K562 (cell line): Measurements from ENCODE around the gene SLC2A9. TPM values are rescaled to one million over a fixed set of nuclear protein-coding genes. Genes with fewer than 3 reads are reported as not detected.

Experiments
- ATAC-seq: fragments of 200-7000 bp; cut with Tn5 transposase; 3 replicates; pipeline ENCODE4 v1.9.1; 2020; ENCODE audit warnings: moderate library complexity
- BruUV-seq: library from RNA; stranded (reverse); fragments of 400-500 nt; replicated peaks from 2 replicates; lab custom pipeline; 2021; lab: Mats Ljungman, UMichigan
- CTCF ChIA-PET: fragments of 300-600 bp; formaldehyde crosslinking; extraction: SDS; loops from one replicate; lab custom pipeline; 2021; ENCODE audit warnings: low intra/inter-chr PET ratio; lab: Yijun Ruan, JAX
- POLR2A ChIA-PET: fragments of 300-600, 350-650 bp; sonication (Branson Sonifier 250); formaldehyde crosslinking; extraction: SDS; loops from one replicate; lab custom pipeline; 2021; ENCODE audit warnings: antibody characterized with exemption, inconsistent platforms; lab: Yijun Ruan, JAX
- DNase-seq, 4 experiments: peaks; one replicate each; pipeline versions ENCODE4 v3.0.0 to v3.0.0-alpha.2; 2011 to 2018; ENCODE audit warnings: low spot score in 3 of 4, mixed read lengths in 3 of 4; ENCODE audit errors: extremely low read depth in 1 of 4
- FAIRE-seq: peaks from 2 replicates; lab custom pipeline; 2011; peaks lifted over from hg19 to GRCh38; lab: Jason Lieb, UNC
- H2AFZ ChIP-seq: 2 replicates; pipeline ENCODE4 v1.6.0; 2011; ENCODE audit warnings: low read depth, low read length, control low read depth, inconsistent platforms
- H3K27ac ChIP-seq: fragments of 200-600 bp; 3 replicates; pipeline ENCODE4 v1.8.0; 2011; ENCODE audit warnings: low read depth, mild to moderate bottlenecking, control low read depth, inconsistent platforms, low read length, moderate library complexity, mixed read lengths; ENCODE audit errors: extremely low read depth
- H3K27me3 ChIP-seq, 2 experiments: fragments of 300-600 bp in 1 of 2; 2 replicates in 1 of 2; 3 replicates in 1 of 2; pipeline versions ENCODE4 v1.6.0 to v1.8.0; 2011; ENCODE audit warnings: inconsistent platforms in 2 of 2, low read length in 2 of 2, mild to moderate bottlenecking in 1 of 2, mixed read lengths in 1 of 2, moderate library complexity in 1 of 2; ENCODE audit not compliant: control insufficient read depth in 2 of 2, insufficient read depth in 2 of 2
- H3K36me3 ChIP-seq: fragments of 300-600 bp; 3 replicates; pipeline ENCODE4 v1.8.0; 2011; ENCODE audit warnings: mild to moderate bottlenecking, low read length, inconsistent platforms; ENCODE audit not compliant: control insufficient read depth, insufficient read depth
- H3K4me1 ChIP-seq, 2 experiments: fragments of 200-600 bp in 1 of 2; replicated peaks in 1 of 2; 2 replicates in 1 of 2; 3 replicates in 1 of 2; pipeline versions ENCODE4 v1.5.1 to v1.8.0; 2011; ENCODE audit warnings: inconsistent platforms in 2 of 2, low read length in 2 of 2, mild to moderate bottlenecking in 1 of 2, mixed read lengths in 1 of 2, moderate library complexity in 1 of 2; ENCODE audit not compliant: control insufficient read depth in 2 of 2, insufficient read depth in 2 of 2
- H3K4me2 ChIP-seq: 2 replicates; pipeline ENCODE4 v1.6.1; 2011; ENCODE audit warnings: low read length, control low read depth, inconsistent platforms, mixed read lengths; ENCODE audit not compliant: insufficient read depth
- H3K4me3 ChIP-seq: fragments of 200-600 bp; sonication (generic), shearing (Covaris generic); 2 replicates; pipeline ENCODE4 v1.5.1; 2016; ENCODE audit warnings: control low read depth, inconsistent platforms
- H3K79me2 ChIP-seq: fragments of 200-600 bp; 3 replicates; pipeline ENCODE4 v1.8.0; 2011; ENCODE audit warnings: low read length, inconsistent platforms; ENCODE audit not compliant: control insufficient read depth, insufficient read depth
- H3K9ac ChIP-seq, 2 experiments: 2 replicates each; pipeline versions ENCODE4 v1.6.0 to v1.6.1; 2011; ENCODE audit warnings: low read depth in 2 of 2, low read length in 2 of 2, control low read depth in 1 of 2, inconsistent platforms in 1 of 2, mild to moderate bottlenecking in 1 of 2, mixed read lengths in 1 of 2; ENCODE audit not compliant: insufficient read depth in 1 of 2
- H3K9me1 ChIP-seq: one replicate; pipeline ENCODE4 v1.6.0; 2011; ENCODE audit warnings: inconsistent platforms, mild to moderate bottlenecking, low read length, moderate library complexity; ENCODE audit not compliant: control insufficient read depth, insufficient read depth
- H3K9me3 ChIP-seq: replicated peaks from 2 replicates; pipeline ENCODE4 v1.5.1; 2011; ENCODE audit warnings: low read depth, low read length, inconsistent platforms; ENCODE audit not compliant: control insufficient read depth, insufficient read depth
- H4K20me1 ChIP-seq: replicated peaks from 2 replicates; pipeline ENCODE4 v1.6.1; 2011; ENCODE audit warnings: low read length, inconsistent platforms, mixed read lengths; ENCODE audit not compliant: control insufficient read depth, insufficient read depth
- C11orf30 ChIP-seq: fragments of 450-650 bp; IDR thresholded peaks from 2 replicates; pipeline ENCODE4 v1.6.1; 2016; ENCODE audit warnings: low read depth, mild to moderate bottlenecking
- CBFA2T3 ChIP-seq: fragments of 450-650 bp; IDR thresholded peaks from 2 replicates; pipeline ENCODE4 v1.6.1; 2017
- ID3 ChIP-seq, 2 experiments: fragments of 250-450 bp in 1 of 2; fragments of 450-650 bp in 1 of 2; sonication (Bioruptor Pico) in 1 of 2; IDR thresholded peaks; 2 replicates each; pipeline versions ENCODE4 v1.6.1 to v1.8.0; 2016 to 2021; ENCODE audit warnings: mild to moderate bottlenecking in 2 of 2, moderate library complexity in 2 of 2, missing compliant biosample characterization in 1 of 2, missing genetic modification characterization in 1 of 2
- KLF6 ChIP-seq: fragments of 250-450 bp; sonication (Bioruptor Pico); IDR thresholded peaks from 2 replicates; pipeline ENCODE4 v1.4.0; 2020; ENCODE audit warnings: mild to moderate bottlenecking, moderate library complexity, borderline replicate concordance
- MAFG ChIP-seq: fragments of 450-650 bp; conservative IDR thresholded peaks from 2 replicates; pipeline ENCODE4 v1.6.1; 2016; ENCODE audit warnings: missing genetic modification characterization, missing compliant biosample characterization
- NFE2 ChIP-seq: IDR thresholded peaks from 2 replicates; pipeline ENCODE4 v1.6.1; 2014; ENCODE audit warnings: antibody characterized with exemption, low read depth
- POLR2AphosphoS2 ChIP-seq: IDR thresholded peaks from 2 replicates; pipeline ENCODE4 v1.6.1; 2012; ENCODE audit warnings: low read length, improper control_type of control experiment
- RB1 ChIP-seq: fragments of 450-650 bp; IDR thresholded peaks from 2 replicates; pipeline ENCODE4 v1.6.1; 2017; ENCODE audit warnings: low read depth, mild to moderate bottlenecking
- SMARCA4 ChIP-seq: fragments of 450-650 bp; IDR thresholded peaks from 2 replicates; pipeline ENCODE4 v1.6.1; 2016
- THAP7 ChIP-seq: fragments of 250-450 bp; sonication (Bioruptor Pico); IDR thresholded peaks from 2 replicates; pipeline ENCODE4 v1.5.0; 2021
- U2AF2 ChIP-seq: fragments of 200-400 bp; formaldehyde crosslinking; optimal IDR thresholded peaks from 2 replicates; pipeline ENCODE3; 2017; ENCODE audit warnings: low read depth, mild to moderate bottlenecking, low read length
- ZNF316 ChIP-seq: fragments of 450-650 bp; IDR thresholded peaks from 2 replicates; pipeline ENCODE4 v1.6.1; 2016
- ZNF75A ChIP-seq: fragments of 450-650 bp; formaldehyde crosslinking; IDR thresholded peaks from 2 replicates; pipeline ENCODE4 v1.4.0; 2020; ENCODE audit warnings: mild to moderate bottlenecking
- WGBS: fragments of 100-300 bp; shearing (Covaris generic); methylation state at CpG from one replicate; pipeline ENCODE4 v1.1.6; 2016; ENCODE audit warnings: low coverage, mixed read lengths; ENCODE audit not compliant: insufficient coverage; ENCODE audit errors: missing lambda C conversion rate; 5-methylcytosine and 5-hydroxymethylcytosine counted together
- in situ Hi-C: fragments of 300-500 bp; cut with MboI; formaldehyde crosslinking; loops from 4 replicates; pipeline ENCODE4 v1.15.0; 2018; ENCODE audit warnings: inconsistent platforms, mixed read lengths
- intact Hi-C: fragments of 100-400 bp; cut with micrococcal nuclease; formaldehyde crosslinking; loops from 2 replicates; pipeline ENCODE4 v1.14.2; 2022
- polyA plus RNA-seq, 8 experiments: library from polyadenylated mRNA; depleted of rRNA in 4 of 8; stranded (reverse) in 5 of 8; unstranded in 3 of 8; fragments of >200 nt; fragmentation: Nextera tagmentation in 2 of 8; fragmentation: Illumina TruSeq in 1 of 8; extraction: Ambion mirVana in 2 of 8; extraction: Trizol in 1 of 8; gene quantifications; 2 replicates each; pipeline versions ENCODE4 v1.2.1 to v1.2.3, GENCODE V29; 2011 to 2014; ENCODE audit warnings: inconsistent platforms in 1 of 8, missing spikeins in 1 of 8
- total RNA-seq, 7 experiments: library from RNA; depleted of rRNA in 6 of 7; stranded (reverse); fragments of >200 nt in 6 of 7; fragmentation: Illumina TruSeq in 2 of 7; extraction: Trizol in 2 of 7; gene quantifications; 2 replicates each; pipeline versions ENCODE4 v1.2.1 to v1.2.3, GENCODE V29; 2011 to 2021; ENCODE audit warnings: low replicate concordance in 1 of 7

SLC2A9 gene
- total and polyA plus RNA-seq, 9 of the 15 experiments (the other 6 are each of a cell fraction or from before 2014, with no cell fraction given) = 0.15 to 1.9 (median 0.76) TPM

- Histone ChIP-seq H3K9me1 (no peaks in the 10 kb centered on the region), H3K4me3 (no peak overlapping the region), H4K20me1 (no peaks in the 10 kb centered on the region; the same call in 1 of the 2 replicates), H3K4me2 (no peak overlapping the region), H3K9me3 (no peaks in the 10 kb centered on the region), H3K4me1 (peaks cover 7 to 14% of the 10 kb centered on the region in 2 experiments; a peak in 4 of 5 replicates), H3K27me3 (peaks cover 4 to 46% of the 10 kb centered on the region in 2 experiments; a peak in 4 of 5 replicates), H3K27ac (no peak overlapping the region), H3K79me2 (no peaks in the 10 kb centered on the region), H3K36me3 (no peaks in the 10 kb centered on the region), H3K9ac (no peak overlapping the region), H2AFZ (no peak overlapping the region)
- BruUV-seq = no TSS peak
- ChIA-PET CTCF (no interaction called here), POLR2A (interaction anchor here (1.0 to 1.6 kb wide), 2 partner anchors 35 to 39 kb away, joined by 3 read pairs; no protein-coding TSS in a partner anchor)
- ATAC-seq = peak; percentile 60
- peak in 1 of 4 experiments; percentile 24 for DNase-seq
- 0% methylated on average over 4 of the region's 4 CpGs for WGBS
- TF ChIP-seq ID3 (CRISPR knock-in tag; IDR thresholded peaks at IDR 0.05) = no peak
- 0 out of 2 replicates have a peak, but pooled peaks have one; percentile 22 for TF ChIP-seq ID3 (tag; IDR thresholded peaks at IDR 0.05)
- no peak for TF ChIP-seq U2AF2
- intact Hi-C loops (no loop called here), in situ Hi-C loops (no loop called here)
- peak; percentile 51 for FAIRE-seq
Observed at GRCh38 chr4:10028910-10029309, 7.6 kb upstream of the SLC2A9 start.

- DNase-seq = no peak
- BruUV-seq = no TSS peak
- Histone ChIP-seq H3K9me1 (no peaks in the 10 kb centered on the region), H3K27me3 (peaks cover 7 to 41% of the 10 kb centered on the region in 2 experiments; a peak in 4 of 5 replicates), H2AFZ (no peak overlapping the region), H4K20me1 (no peaks in the 10 kb centered on the region), H3K27ac (no peak overlapping the region), H3K79me2 (no peaks in the 10 kb centered on the region), H3K9me3 (no peaks in the 10 kb centered on the region), H3K4me1 (no peaks in the 10 kb centered on the region), H3K4me2 (no peak overlapping the region), H3K4me3 (no peak overlapping the region), H3K9ac (no peak overlapping the region), H3K36me3 (no peaks in the 10 kb centered on the region)
- ChIA-PET POLR2A (no interaction called here), CTCF (no interaction called here)
- in situ Hi-C loops (no loop called here), intact Hi-C loops (no loop called here)
- TF ChIP-seq CBFA2T3 = 0 out of 2 replicates have a peak, but pooled peaks have one; percentile 9
- peak; percentile 78 for TF ChIP-seq MAFG (tag)
- TF ChIP-seq KLF6 (CRISPR knock-in tag) = no peak
- TF ChIP-seq POLR2AphosphoS2 = no peak
- TF ChIP-seq C11orf30 = peak; percentile 55; the same call in 1 of the 2 replicates
- TF ChIP-seq ZNF75A (CRISPR knock-in tag) = no peak
- peak; percentile 88 for TF ChIP-seq ZNF316
- TF ChIP-seq SMARCA4 = no peak
- TF ChIP-seq RB1 = no peak
- peak; percentile 66 for TF ChIP-seq NFE2
- TF ChIP-seq THAP7 = no peak
- ATAC-seq = no peak
- WGBS = under 1% methylated on average over 9 of the region's 9 CpGs
- FAIRE-seq = peak; percentile 35
Observed at GRCh38 chr4:10026485-10026884, 5.2 kb upstream of the SLC2A9 start.
